Medulla oblongata (tissue), 1 donor: ENCODE data around the gene AJM1.
"Not testable (repeated sequence)": the region's sequence is repeated elsewhere in the genome, so short reads cannot be mapped to it uniquely, and the experiment has no call there.

Experiments used
- DNase-seq: peaks from one replicate; pipeline ENCODE4 v3.0.0-alpha.2; 2015; ENCODE audit errors: extremely low spot score

AJM1 gene

DNA sequence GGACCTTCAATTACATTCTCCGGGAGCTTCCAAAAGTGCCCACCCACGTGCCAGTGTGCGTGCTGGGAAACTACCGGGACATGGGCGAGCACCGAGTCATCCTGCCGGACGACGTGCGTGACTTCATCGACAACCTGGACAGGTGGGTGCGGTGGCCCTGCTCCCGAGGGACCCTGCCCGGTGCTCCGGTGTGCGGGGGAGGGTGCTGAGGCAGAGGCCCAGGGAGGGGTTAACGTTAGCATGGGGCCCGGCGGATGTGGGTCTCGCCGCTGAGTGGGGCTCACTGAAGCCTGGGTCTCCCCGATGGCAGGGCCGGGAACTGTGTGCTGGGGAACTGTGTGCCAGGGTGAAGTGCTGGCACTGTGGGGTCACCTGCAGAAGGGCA is 10.6 kb upstream of the AJM1 start:
- DNase-seq = no peak

DNA sequence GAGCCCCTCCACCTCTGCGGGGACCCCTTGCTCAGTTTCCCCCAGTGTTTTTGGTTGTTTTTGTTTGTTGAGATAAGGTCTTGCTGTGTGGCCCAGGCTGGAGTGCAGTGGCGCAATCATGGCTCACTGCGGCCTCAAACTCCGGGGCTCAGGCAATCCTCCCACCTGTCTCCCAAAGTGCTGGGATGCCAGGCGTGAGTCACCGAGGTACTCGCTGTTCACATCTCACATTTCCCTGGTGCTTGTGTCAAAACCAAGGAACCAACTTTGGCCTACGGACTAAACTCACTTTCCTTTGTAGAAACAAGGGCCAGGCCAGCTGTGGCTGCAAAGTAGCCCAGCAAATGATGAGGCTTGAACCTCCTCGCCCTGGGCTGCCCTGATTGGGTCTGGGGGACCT is 9.7 kb upstream of the AJM1 start:
- no peak for DNase-seq

DNA sequence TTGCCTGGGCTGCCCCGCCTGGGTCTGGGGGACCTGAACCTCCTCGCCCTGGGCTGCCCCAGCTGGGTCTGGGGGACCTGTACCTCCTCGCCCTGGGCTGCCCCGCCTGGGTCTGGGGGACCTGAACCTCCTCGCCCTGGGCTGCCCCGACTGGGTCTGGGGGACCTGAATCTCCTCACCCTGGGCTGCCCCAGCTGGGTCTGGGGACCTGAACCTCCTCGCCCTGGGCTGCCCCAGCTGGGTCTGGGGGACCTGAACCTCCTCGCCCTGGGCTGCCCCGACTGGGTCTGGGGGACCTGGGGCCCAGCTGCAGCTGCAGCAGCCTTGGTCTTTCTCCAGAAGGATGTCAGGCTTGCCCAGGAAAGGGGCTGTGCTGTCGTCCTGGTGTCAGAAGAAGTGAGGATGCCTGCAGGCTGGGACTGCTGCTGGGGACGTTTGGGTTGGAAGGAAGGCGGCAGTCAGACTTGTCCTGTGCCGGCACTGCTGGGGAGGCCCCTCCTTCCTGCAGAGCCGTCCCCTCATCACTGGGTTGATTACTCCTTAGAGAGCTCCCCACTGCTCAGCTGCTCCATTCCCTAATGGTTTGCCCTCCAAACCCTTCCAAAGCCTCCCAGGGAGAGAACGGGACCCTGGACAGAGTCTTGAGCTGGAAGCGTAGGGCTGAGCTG is 8.8 kb upstream of the AJM1 start:
- DNase-seq = not testable (repeated sequence)

DNA sequence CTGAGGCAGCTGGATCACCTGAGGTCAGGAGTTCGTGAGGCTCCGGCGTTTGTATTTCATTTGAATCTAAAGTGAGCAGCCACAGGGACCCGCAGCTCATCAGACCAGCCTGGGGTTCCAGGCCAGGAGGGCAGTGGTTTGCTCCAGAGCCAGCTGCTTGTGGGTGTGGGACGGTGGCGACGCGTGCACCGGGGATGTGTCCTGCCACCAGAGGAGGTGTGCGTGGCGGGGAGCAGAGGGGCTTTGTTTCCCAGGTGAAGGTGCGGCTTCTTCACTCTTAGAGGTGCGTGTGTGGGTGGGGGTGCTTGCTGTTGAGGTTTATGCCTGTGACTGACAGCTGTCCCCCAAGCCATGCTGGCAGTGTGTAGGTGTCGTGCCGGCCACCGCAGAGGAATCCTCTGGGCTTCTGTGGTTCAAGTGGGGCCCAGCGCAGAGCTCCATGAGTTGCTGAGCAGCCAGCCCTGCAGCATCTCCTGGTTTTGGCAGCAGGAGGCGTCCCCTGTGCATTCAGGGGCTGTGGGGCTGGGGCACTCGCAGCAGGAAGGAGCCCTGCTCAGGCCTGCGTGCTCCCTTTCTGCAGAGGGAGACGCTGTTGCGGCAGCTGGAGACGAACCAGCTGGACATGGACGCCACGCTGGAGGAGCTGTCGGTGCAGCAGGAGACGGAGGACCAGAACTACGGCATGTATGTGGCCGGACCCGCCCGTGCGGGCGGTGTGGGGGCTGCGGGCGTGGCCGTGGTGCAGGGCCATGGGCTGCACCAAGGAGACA is 6.9 kb upstream of the AJM1 start:
- DNase-seq = no peak

DNA sequence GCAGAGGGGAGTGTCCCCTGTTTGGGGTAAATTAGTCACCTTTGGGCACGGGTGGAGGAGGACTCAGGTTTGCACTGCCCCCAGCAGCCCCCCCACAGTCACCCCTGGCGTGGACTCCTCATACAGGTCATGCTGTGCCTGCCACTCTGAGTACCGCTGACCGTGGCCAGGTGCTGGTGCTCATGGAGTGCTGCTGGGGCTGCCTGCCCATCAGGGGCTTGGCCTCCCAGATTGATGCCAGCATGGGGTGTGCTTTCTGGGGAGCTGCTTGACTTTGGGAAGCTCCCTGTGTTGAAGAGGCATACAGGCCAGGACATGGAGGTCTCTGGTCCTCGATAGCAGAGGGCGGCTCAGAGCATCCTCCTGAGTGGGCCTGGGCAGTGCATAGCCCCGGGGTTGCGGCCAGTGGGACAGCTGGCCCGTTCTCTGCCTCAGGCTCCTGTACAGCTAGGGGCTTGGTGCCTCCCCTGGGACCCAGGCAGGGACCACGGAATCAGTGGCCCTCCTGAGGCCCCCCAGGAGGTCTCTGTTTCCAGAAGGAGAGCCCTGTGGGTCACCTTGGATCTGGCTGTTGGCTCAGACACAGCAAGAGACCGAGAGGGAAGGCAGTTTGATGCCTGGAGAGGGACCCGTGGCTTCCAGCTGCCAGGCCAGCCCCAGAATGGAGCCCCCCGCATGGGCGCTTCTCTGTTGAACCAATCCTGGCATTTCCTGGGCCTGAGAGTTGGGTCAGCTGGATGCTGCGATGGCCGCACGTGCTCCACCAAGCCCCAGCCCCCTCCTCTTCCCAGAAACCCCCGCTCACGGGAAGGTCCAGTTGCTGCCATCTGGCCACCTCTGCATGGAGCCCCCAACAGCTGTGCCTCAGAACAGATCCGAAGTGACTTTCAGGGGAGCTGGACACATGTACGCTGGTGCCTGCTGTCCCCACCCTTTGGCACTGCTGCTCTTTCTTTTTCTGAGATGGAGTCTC is 6.1 kb upstream of the AJM1 start:
- DNase-seq = no peak

DNA sequence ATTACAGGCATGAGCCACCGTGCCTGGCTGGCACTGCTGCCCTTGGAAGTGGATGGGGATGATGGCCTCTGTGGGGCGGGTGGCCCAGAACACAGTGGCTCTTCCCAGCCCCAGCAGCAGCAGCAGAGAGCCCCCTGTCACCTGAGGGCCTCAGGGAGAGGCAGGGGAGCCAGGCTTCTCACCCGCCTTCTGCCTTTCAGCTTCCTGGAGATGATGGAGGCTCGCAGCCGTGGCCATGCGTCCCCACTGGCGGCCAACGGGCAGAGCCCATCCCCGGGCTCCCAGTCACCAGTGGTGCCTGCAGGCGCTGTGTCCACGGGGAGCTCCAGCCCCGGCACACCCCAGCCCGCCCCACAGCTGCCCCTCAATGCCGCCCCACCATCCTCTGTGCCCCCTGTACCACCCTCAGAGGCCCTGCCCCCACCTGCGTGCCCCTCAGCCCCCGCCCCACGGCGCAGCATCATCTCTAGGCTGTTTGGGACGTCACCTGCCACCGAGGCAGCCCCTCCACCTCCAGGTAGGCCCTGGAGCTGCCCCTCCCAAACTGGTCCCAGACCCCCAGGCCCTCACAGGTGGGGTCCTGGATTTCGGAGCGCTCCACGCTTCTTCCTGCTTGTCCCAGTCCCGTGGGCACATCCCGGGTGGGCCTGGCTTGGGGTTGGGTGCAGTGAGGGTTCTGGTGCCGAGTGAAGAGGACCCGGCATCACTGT is 5.0 kb upstream of the AJM1 start:
- DNase-seq = no peak

DNA sequence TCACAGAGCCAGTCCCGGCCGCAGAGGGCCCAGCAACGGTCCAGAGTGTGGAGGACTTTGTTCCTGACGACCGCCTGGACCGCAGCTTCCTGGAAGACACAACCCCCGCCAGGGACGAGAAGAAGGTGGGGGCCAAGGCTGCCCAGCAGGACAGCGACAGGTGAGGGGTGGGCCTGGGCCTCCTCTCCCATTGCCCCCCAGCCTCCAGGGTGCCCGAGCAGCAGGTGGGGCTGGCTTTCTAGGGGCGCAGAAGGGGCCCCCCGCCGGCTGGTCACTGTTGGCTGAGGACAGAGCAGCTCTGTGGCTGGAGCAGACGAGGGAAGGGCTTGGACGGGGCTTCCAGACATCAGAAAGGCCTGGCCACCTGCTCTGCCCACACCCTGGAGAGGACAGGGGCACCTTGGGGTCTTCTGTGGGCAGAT is 4.4 kb upstream of the AJM1 start:
- DNase-seq = not testable (repeated sequence)

DNA sequence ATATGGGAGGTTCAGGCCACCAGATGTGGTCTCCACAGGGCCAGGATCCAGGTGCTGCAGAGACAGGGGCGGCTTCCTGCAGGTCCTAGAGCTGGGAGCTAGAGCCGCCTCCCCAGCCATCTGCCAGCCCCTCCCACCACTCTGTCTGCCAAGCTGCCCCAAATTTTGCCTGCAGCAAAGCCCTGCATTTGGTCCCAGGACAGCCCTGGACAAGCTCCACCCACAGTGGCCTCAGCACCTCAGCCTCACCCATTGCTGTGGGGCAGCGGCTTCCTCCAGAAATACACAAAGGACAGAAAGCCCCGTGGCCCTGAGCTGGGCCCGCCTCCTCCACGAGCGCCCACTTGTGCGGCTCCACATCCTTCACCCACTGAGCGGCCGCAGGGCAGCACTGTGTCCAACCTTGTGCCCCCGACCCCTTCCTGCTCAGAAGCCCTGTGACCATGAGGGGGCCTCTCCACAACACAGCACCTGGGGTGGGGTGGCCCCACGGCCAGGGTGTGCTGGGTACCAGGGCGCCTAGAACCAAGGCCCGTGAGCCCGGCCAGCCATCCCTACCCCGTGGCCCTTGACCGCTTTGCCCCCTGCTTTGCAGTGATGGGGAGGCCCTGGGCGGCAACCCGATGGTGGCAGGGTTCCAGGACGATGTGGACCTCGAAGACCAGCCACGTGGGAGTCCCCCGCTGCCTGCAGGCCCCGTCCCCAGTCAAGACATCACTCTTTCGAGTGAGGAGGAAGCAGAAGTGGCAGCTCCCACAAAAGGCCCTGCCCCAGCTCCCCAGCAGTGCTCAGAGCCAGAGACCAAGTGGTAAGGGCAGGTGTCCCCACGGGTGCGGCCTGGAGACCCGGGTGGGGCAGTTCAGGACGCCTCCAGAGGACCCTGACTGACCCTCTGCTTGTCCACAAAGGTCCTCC is 3.7 kb upstream of the AJM1 start:
- no peak for DNase-seq

DNA sequence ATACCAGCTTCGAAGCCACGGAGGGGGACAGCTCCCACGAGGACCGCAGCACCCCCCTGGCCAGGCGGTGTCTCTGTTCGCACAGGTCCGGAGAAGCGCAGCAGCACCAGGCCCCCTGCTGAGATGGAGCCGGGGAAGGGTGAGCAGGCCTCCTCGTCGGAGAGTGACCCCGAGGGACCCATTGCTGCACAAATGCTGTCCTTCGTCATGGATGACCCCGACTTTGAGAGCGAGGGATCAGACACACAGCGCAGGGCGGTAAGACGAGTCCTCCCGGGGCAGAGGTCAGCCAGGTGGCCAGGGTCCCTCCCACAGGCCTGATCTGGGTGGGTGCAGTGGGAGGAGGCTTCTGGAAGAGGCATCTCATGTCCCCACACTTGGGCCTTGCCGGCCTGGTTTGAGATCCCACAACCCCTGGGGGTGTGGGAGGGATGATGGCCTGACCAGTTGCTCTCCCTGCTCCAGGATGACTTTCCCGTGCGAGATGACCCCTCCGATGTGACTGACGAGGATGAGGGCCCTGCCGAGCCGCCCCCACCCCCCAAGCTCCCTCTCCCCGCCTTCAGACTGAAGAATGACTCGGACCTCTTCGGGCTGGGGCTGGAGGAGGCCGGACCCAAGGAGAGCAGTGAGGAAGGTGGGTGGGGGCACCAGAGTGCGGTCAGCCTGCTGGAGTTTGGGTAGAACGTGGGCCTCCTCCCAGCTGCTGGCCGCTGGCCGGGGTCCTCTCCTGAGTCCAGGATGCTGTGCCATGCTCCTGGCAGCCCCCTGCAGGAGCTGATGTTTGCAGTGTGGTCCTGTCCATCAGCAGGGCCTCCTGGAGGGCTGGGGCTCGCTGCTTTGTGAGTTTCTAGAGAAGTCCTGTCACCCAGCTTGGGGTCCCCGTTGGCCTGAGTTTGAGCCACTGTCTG is 2.8 kb upstream of the AJM1 start:
- DNase-seq = no peak

DNA sequence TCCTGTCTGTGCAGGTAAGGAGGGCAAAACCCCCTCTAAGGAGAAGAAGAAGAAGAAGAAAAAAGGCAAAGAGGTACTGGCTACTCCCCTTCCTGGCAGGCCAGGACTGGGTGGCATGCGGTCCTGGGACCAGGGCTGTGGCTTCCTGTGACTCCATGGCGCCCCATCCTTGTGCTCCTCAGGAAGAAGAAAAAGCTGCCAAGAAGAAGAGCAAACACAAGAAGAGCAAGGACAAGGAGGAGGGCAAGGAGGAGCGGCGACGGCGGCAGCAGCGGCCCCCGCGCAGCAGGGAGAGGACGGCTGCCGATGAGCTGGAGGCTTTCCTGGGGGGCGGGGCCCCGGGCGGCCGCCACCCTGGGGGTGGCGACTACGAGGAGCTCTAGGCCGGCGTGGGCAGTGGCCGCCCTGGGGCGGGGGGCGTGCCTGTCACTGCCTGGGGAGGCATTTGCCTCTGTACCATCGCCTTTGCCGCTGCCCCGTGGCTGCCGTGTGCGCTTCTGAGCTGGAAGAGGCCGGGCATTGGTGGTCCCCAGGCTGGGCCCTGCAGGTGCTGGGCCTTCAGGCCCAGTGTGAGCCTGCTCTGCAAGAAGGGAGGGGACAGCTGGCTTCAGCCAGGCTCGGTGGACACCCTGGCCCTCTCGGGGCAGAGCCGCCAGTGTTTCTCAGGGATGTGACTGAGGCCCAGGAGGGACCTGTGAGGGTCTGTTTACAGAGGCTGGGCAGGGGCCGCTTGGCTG is 2.0 kb upstream of the AJM1 start:
- DNase-seq = no peak

DNA sequence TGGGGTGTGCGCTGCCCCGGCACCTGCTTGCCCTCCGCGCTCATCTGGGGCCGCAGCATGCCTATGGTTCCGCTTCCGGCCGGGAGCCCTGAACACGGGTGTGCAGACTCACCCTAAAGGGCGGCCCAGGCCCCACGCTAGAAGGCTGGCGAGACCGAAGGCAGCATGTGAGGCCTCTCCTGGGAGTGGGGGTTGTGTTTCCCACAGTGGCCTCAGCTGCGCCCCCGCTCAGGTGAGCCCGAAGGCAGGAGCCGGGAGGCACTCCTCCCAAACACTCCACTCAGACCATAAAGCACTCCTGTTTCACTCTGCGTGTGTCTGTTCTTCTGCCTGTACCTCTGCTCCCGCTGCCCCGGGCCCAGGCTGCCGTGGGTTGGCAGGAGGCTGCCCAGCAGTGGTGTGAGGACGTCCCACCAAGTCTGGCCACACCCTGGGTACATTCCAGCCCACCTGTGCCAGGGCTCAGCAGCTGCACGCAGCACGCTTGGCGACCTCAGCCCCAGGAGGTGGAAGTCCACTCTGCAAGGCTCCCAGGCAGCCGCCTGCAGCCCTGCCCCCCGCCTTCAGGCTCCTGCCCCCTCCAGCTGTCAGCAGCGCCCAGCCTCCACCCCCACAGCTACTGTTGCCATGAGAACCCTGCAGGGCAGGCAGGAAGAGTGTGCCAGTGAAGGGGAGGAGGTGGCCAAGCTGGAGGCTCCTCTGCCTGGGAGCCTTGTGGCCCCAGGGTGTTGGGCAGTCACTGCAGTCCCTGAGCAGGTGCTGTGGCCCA is 1.2 kb upstream of the AJM1 start:
- DNase-seq = peak; percentile 90

DNA sequence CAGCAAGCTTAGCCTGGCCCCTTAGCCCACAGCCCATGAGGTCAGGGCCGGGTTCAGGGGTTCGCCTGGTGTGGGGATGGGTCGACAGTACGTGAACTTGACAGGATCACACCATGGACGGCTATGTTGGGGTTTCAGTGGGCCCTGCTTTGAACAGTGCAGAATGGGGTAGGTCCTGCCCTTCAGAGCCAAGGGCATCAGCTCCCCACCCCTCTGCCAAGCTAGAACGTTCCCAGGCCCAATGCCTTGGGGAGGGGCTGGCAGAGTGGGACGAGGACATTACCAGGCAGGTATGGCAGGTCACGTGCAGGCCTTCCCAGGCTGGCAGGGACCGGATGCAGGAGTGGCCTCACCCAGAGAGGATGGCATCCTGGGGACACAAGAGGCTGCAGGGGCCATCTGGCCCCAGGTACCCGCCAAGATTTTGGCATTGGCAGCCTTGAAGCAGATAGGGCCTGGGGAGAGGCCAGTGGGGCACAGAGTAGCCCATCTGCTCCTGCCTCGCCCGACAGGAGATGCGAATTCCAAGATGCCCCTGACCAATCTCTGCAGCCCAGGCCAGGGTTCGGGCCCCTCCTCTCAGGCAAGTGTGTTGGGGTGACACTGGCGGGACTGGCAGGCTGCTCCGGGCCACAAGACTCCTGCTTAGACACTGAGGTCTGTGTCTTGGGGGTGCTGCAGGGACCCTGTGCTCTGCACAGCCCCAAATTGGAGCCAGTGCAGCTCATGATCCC is 465 bp upstream of the AJM1 start:
- DNase-seq = peak; percentile 9

DNA sequence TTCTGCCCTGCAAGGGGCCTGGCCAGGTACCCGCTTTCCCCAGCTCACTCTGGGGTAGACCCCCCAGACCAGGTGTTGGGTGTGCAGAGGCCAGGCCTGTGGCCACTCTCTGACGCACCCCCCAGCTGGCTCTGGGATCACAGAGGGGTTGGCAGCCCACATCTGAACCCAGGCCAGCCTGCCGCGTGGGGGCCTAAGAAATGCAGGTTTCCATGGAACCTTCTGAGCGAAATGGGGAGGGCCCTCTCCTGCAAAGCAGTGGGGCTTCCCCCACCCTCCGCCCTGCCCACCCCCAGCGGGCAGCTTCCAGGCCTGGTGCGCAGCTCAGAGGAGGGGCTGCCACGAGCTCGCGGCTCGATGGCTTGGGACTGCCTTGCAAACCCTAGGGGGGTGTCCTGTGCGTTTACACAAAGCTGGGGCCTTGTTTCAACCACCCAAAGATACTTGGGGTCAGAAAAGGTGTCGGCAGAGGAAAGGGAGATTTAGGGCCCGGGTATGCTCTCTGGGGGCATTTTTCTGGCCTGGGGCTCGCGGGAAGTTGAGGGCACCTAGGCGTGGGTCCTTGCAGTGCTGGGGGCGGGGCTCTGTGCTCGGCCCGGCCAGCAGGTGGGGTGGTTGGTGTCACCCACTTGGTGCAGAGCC is 1.0 kb downstream of the AJM1 start:
- peak; percentile 48 for DNase-seq

DNA sequence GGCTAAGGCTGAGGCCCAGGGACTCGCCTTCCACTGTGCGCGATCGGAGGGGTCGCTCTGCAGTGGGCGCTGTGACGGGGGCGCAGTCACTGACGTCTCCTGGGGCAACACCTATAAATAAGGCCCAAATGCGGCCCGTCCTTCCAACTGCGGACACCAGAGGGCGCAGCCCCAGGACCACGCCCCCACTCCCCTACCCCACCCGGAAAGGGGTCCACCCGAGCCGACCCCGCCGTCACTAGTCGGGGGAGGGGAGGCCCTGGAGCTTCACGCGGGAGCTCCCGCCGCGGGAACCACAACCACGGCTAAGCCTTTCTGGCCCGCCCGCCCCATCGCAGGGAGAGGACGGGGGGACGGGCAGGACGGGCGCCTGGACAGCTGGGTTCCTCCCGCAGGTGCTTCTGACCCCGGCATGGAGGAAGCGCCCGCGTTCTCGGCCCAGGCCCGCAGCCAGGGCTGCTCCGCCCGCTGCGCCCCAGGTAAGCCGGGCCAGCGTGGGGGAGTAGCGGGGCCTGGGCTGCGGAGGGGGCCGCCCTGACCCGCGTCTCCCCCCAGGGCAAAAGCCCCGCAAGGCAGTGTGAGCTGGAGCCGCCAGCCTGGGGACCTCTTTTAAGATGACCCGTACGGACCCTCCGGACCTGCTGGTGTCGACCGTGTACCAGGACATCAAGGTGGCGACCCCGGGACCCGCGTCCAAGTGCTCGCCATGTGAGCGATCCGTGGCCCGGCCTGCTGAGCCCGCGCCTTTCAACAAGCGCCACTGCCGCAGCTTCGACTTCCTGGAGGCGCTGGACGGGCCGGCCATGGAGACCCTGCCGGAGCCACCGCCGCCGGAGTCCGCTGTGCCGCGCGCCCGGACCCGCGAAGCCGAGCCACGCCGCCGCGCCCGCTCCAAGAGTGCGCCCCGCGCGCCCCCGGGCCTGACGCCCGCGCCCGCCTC is 1.8 kb downstream of the AJM1 start:
- DNase-seq = not testable (repeated sequence)

DNA sequence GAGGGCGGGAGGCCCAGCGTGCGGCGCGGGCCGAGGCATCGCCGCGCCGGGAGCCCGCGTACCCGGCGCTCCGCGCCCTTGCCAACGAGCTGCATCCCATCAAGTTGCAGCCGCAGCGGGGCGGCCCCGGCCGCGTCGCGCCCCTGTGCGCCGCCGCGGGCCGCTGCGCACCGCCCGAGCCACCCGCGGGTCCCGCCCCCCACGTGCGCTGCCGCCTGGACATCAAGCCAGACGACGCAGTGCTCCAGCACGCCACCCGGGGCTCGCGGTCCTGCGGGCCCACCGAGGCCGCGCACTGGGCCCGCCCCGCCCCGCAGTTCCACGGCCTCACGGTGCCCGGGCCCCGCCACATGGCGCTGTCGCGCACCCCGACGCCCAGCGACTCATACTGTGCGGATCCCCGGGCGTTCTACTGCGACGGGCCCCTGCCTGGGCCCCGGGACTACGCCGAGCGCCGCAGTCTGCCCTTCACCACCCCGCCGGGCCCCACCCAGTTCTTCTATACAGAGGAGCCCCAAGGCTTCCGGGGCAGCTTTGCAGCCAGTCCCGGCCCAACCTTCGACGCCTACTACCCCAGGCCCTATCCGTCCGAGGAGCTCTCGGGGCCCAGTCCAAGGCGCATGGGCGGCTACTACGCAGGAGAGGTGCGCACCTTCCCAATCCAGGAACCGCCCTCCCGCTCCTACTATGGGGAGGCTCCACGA is 2.6 kb downstream of the AJM1 start:
- no peak for DNase-seq
